ENCODE results near the gene TRAP1.

- TF ChIP-seq, protein P1, sequence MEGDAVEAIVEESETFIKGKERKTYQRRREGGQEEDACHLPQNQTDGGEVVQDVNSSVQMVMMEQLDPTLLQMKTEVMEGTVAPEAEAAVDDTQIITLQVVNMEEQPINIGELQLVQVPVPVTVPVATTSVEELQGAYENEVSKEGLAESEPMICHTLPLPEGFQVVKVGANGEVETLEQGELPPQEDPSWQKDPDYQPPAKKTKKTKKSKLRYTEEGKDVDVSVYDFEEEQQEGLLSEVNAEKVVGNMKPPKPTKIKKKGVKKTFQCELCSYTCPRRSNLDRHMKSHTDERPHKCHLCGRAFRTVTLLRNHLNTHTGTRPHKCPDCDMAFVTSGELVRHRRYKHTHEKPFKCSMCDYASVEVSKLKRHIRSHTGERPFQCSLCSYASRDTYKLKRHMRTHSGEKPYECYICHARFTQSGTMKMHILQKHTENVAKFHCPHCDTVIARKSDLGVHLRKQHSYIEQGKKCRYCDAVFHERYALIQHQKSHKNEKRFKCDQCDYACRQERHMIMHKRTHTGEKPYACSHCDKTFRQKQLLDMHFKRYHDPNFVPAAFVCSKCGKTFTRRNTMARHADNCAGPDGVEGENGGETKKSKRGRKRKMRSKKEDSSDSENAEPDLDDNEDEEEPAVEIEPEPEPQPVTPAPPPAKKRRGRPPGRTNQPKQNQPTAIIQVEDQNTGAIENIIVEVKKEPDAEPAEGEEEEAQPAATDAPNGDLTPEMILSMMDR (IDR thresholded peaks at IDR 0.05 in 8 of 11, conservative IDR thresholded peaks at IDR 0.05 in 3 of 11) = no peak
- TF ChIP-seq POLR2AphosphoS5 (IDR thresholded peaks at IDR 0.05) (peak in 2 of 3 donors; percentile 21 to 62), POLR2A (IDR thresholded peaks at IDR 0.05) (no peak)
Measured at GRCh38 chr16:3740934-3741333, 23.6 kb upstream of the TRAP1 start.
